ENCODE measurements around the gene RPSA.

DNA sequence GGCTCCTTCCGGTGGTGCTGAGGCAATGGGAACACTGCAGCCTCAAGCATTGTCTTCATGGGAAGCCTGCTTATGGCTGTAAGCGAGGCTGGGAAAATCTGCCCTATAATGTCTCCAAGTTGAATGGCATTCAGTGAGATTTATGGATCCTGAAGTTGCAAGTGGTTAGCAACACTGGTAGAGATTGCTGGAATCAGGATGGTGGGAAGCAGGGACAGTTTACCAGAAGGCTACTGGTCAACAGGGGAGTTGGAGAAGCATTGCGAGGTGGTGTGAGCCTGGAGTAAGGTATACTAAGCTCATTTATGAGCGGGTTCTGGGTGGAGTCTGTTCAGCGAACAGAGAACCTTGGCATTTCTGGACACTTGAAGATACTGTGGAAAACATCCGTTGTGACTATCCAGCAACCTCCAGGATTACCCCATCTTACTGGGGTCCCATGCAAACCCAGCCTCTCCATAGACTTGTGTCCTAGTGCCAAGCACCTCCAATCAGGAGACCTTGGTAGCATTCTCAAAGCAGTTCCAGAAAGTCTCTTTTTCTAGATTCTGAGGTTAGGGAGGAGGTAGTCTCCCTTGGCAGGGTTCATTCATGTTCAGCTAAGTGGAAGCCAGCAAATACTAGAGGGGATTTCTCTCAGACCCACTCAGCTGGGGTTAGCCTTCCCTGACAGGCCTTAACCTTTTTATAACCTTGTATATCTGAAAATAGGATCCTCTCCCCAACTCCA is 7.3 kb downstream of the RPSA start:
- TF ChIP-seq CTCF (IDR thresholded peaks at IDR 0.05) = no peak
- no peak for TF ChIP-seq POLR2AphosphoS5 (IDR thresholded peaks at IDR 0.05)
